Immature natural killer cell (primary cell): Measurements from ENCODE around the gene YAE1. TPM values are rescaled to one million over a fixed set of nuclear protein-coding genes. Genes with fewer than 3 reads are reported as not detected.

ENCODE experiments used
- DNase-seq, 3 donors: peaks; one replicate each; pipeline ENCODE4 v3.0.0; 2022; ENCODE audit warnings: mixed read lengths in 1 of 3
- H3K27ac Mint-ChIP-seq, 6 donors: one replicate each; pipeline ENCODE4 v1.8.0; 2020; ENCODE audit warnings: mixed read lengths in 6 of 6, mild to moderate bottlenecking in 5 of 6, inconsistent platforms in 4 of 6, moderate library complexity in 3 of 6
- H3K27me3 Mint-ChIP-seq, 3 donors: one replicate each; pipeline ENCODE4 v1.8.0; 2020 to 2021; ENCODE audit warnings: low read depth in 3 of 3, mild to moderate bottlenecking in 3 of 3, mixed read lengths in 3 of 3, moderate library complexity in 3 of 3, inconsistent platforms in 1 of 3
- H3K36me3 Mint-ChIP-seq, 3 donors: one replicate each; pipeline ENCODE4 v1.8.0; 2020; ENCODE audit warnings: mixed read lengths in 3 of 3, inconsistent platforms in 2 of 3, mild to moderate bottlenecking in 2 of 3
- H3K4me1 Mint-ChIP-seq, 2 donors: one replicate each; pipeline ENCODE4 v1.8.0; 2020; ENCODE audit warnings: inconsistent platforms in 2 of 2, mild to moderate bottlenecking in 2 of 2, mixed read lengths in 2 of 2, moderate library complexity in 1 of 2
- H3K4me3 Mint-ChIP-seq, 5 donors: one replicate each; pipeline ENCODE4 v1.8.0; 2020; ENCODE audit warnings: mild to moderate bottlenecking in 5 of 5, mixed read lengths in 5 of 5, inconsistent platforms in 3 of 5, moderate library complexity in 3 of 5
- H3K9me3 Mint-ChIP-seq, 6 donors: one replicate each; pipeline ENCODE4 v1.8.0; 2020; ENCODE audit warnings: mild to moderate bottlenecking in 6 of 6, mixed read lengths in 6 of 6, inconsistent platforms in 4 of 6, moderate library complexity in 3 of 6
- polyA plus RNA-seq, 3 donors: library from polyadenylated mRNA; unstranded; fragments of 300-500 nt; fragmentation: Illumina TruSeq; gene quantifications; one replicate each; pipeline ENCODE4 v1.2.3, GENCODE V29; 2021

The YAE1 gene
- polyA plus RNA-seq, 3 donors from 2014 or later, result 6.3 to 9.2 (median 9.1) TPM

- peaks cover 20 to 31% of the 10 kb centered on the region in 2 donors for H3K4me1 Mint-ChIP-seq
- peak overlapping the region; percentile 97 to 100 (median 100) for H3K4me3 Mint-ChIP-seq
- peaks cover 0 to 2% (median 2%) of the 10 kb centered on the region in 3 donors for H3K27me3 Mint-ChIP-seq
- no peak for DNase-seq
- H3K36me3 Mint-ChIP-seq, result peaks cover 0 to 9% (median 6%) of the 10 kb centered on the region in 3 donors
- H3K27ac Mint-ChIP-seq, result peak overlapping the region in 4 of 6 donors; percentile 2 to 66 (median 2)
- H3K9me3 Mint-ChIP-seq, result no peaks in the 10 kb centered on the region
Observed at GRCh38 chr7:39567294-39567693, 1.1 kb downstream of the YAE1 start.

DNA sequence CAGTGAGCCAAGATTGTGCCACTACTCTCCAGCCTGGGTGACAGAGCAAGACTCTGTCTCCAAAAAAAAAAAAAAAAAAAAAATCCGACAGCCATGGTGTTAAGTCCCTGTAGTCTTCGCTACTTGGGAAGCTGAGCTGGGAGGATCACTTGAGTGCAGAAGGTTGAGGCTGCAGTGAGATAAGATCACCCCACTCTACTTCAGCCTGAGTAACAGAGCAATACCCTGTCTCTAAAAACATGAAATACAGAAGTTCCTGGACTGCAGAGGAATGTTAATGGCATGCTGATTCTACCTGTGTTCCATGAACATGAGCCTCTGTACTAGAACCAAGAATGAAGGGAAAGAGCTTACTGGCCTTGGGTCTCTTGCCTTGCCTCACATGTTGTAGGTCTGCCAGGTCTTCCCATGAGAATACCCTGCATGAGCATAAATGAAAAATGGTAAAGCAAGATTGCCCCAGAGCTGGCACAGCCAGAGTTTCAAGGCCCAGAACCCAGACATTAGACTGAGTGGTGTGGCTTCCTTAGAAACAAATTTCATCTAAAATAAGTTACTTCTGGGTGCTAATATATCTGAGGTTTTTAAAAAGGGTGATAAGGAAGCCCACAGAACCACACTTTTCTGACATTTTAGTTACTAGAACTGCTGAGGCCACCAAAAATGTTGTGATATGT is 8.6 kb downstream of the YAE1 start:
- no peak overlapping the region for H3K27ac Mint-ChIP-seq
- DNase-seq, result no peak
- no peaks in the 10 kb centered on the region for H3K4me1 Mint-ChIP-seq
- peaks cover 0 to 1% (median 0%) of the 10 kb centered on the region in 3 donors for H3K27me3 Mint-ChIP-seq
- no peaks in the 10 kb centered on the region for H3K9me3 Mint-ChIP-seq
- H3K4me3 Mint-ChIP-seq, result no peak overlapping the region
- H3K36me3 Mint-ChIP-seq, result peaks cover 4 to 20% (median 7%) of the 10 kb centered on the region in 3 donors

DNA sequence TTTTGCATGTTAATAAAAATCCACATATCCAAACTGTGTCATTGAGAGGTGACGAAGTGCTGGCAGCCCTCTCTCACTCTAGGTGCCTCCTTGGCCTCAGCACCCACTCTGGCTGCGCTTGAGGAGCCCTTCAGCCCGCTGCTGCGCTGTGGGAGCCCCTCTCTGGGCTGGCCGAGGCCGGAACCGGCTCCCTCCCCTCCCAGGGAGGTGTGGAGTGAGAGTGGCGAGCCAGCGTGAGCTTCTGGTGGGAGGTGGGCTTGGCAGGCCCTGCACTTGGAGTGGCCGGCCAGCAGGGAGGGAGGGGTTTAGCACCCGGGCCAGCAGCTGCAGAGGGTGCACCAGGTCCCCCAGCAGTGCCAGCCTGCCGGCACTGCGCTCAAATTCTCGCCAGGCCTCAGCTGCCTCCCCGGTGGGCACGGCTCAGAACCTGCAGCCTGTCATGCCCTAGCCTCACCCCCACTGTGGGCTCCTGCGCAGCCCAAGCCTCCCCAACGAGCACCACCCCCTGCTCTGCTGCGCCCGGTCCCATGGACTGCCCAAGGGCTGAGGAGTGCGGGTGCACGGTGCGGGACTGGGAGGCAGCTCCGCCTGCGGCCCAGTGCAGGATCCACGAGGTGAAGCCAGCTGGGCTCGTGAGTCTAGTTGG is 11.1 kb downstream of the YAE1 start:
- H3K4me3 Mint-ChIP-seq, result no peak overlapping the region
- H3K36me3 Mint-ChIP-seq, result peaks cover under 1 to 10% (median 4%) of the 10 kb centered on the region in 3 donors
- H3K9me3 Mint-ChIP-seq, result no peaks in the 10 kb centered on the region
- H3K4me1 Mint-ChIP-seq, result no peaks in the 10 kb centered on the region
- DNase-seq, result no peak
- peaks cover 0 to 1% (median 0%) of the 10 kb centered on the region in 3 donors for H3K27me3 Mint-ChIP-seq
- H3K27ac Mint-ChIP-seq, result no peak overlapping the region

DNA sequence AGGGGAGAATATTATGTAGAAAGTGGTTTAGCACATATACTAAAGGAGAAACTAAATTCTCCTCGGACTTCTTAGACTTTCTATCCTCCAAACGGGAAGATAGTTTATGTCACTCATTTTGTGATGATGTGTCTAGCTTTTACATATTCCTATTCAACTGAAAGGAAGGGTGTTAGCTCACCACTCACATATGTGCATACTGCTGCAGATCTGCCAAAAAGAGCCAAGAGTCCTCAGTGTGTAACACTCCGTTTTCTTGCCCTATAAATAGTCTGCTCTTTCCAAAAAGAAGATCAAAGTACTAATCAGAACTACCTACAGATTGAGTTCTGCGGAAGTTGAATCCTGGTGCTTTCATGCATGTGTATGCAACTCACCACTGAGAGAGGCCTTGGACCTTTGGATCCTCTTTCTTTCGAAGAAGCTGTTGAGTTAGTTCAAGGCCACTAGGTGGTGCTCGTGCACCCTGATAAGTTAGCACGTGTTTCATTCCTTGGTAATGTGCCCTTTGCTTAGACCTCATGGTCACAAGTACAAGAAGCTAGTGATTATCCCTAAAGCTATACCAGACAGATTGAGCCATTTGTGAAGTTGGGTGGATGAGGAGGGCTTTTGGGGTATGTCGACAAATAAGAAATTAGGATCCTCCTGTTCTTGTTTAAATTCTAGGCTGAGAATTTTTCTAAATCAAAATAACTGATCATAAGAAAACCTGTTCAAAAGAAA is 14.1 kb downstream of the YAE1 start:
- DNase-seq, result peak; percentile 56 to 68 (median 64)
- H3K4me1 Mint-ChIP-seq, result no peaks in the 10 kb centered on the region
- H3K4me3 Mint-ChIP-seq, result no peak overlapping the region
- H3K36me3 Mint-ChIP-seq, result peaks cover 0 to 4% (median 4%) of the 10 kb centered on the region in 3 donors
- no peaks in the 10 kb centered on the region for H3K9me3 Mint-ChIP-seq
- no peak overlapping the region for H3K27ac Mint-ChIP-seq
- peaks cover 0 to 1% (median 0%) of the 10 kb centered on the region in 3 donors for H3K27me3 Mint-ChIP-seq

GRCh38 chr7:39582536-39582935 is 16.3 kb downstream of the YAE1 start:
- Mint-ChIP-seq H3K27ac (no peak overlapping the region), H3K36me3 (peaks cover 0 to 4% (median 0%) of the 10 kb centered on the region in 3 donors), H3K27me3 (peaks cover 0 to 1% (median 0%) of the 10 kb centered on the region in 3 donors), H3K4me1 (no peaks in the 10 kb centered on the region), H3K4me3 (no peak overlapping the region), H3K9me3 (no peaks in the 10 kb centered on the region)
- DNase-seq, result no peak

DNA sequence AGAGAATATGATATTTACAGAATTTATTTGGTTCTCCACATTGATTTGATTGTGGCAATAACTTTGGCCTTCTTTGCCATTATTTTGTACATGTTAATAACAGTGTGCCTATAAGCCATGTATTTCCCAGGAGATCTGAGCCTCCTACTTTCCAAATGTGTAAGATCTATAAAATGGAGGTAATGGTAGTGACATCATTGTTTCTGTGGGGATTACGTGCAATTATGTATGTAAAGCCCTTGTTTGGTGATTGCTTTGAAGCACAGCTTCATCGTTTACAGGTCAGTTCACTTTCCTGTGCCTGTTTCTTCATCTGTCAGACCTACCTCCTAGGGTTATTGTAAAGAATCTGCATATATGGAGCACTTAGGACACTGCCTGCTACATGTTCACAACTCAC is 17.3 kb downstream of the YAE1 start:
- DNase-seq, result no peak
- no peak overlapping the region for H3K27ac Mint-ChIP-seq
- H3K27me3 Mint-ChIP-seq, result peaks cover 0 to 1% (median 0%) of the 10 kb centered on the region in 3 donors
- H3K36me3 Mint-ChIP-seq, result peaks cover 0 to 1% (median 0%) of the 10 kb centered on the region in 3 donors
- H3K4me1 Mint-ChIP-seq, result no peaks in the 10 kb centered on the region
- no peaks in the 10 kb centered on the region for H3K9me3 Mint-ChIP-seq
- H3K4me3 Mint-ChIP-seq, result no peak overlapping the region

DNA sequence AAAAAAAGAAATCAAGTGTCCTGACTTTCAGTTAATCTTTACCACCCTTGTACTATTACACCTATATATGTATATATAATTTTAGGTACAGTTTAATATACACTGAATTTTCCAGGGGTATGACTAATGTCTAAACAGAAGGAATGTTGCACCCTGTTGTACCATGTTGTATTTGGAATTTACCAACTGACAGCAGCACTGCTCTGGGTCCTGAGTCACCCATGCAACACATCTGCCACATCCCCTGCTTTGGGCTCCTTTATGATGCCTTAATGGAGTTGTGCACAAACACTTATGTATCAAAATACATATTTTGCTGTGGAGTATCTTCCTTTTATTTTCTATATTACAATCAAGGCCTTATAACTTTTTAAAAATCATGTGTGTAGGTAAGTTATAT is 21.2 kb downstream of the YAE1 start:
- Mint-ChIP-seq H3K27ac (no peak overlapping the region), H3K9me3 (no peaks in the 10 kb centered on the region), H3K27me3 (peaks cover 0 to 2% (median 1%) of the 10 kb centered on the region in 3 donors), H3K4me3 (no peak overlapping the region), H3K36me3 (no peaks in the 10 kb centered on the region), H3K4me1 (peaks cover 5 to 8% of the 10 kb centered on the region in 2 donors)
- DNase-seq, result no peak

DNA sequence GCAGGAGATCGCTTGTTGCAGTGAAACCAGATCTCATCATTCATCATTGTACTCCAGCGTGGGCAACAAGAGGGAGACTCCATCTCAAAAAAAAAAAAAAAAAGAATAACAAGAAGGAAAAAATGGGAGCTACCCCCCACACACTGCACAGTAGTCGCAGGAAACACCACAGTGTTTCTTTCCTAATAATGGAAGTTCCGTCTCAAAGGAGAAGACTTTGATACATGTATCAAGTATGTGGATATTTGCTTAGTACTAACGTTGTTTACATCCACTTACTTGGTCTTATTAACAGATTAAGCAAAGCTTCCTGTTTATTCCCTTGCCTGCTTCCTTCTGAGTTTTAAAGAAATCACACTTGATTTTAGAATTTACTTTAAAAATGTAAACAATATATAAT is 22.2 kb downstream of the YAE1 start:
- no peaks in the 10 kb centered on the region for H3K36me3 Mint-ChIP-seq
- no peak overlapping the region for H3K27ac Mint-ChIP-seq
- no peak for DNase-seq
- no peak overlapping the region for H3K4me3 Mint-ChIP-seq
- H3K4me1 Mint-ChIP-seq, result peaks cover 5 to 8% of the 10 kb centered on the region in 2 donors
- no peaks in the 10 kb centered on the region for H3K9me3 Mint-ChIP-seq
- H3K27me3 Mint-ChIP-seq, result peaks cover 0 to 2% (median 1%) of the 10 kb centered on the region in 3 donors

DNA sequence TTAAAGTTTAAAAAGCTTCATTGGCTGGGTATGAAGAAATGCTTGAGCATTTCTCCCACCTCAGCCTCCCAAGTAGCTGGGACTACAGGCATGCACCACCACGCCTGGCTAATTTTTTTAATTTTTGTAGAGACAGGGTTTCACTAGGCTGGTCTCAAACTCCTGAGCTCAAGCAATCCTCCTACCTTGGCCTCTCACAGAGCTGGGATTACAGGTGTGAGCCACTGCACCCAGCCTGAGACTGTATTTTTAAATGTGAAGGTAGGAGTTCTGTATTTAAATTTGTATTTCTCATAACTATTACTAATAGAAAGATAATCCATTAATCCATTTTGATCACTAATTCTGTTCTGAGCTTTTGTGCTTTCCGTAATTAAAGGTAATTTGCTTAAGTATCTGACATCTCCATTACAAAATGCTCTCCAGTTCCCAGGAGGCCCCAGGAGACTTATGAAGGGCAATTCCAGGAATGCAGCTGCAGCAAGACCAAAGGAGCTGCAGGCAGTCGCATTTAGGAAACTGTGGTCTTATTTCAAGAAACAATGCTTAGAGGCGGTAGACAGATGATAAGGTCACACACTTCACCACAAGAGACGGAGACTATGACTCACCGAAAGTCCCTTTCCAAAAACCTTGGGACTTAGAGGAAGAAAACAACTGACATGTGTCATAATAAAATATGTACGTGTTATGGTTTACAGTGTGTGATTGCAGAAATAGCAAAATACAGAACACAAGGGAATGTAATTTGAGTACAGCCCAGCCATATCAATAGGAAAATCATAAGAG is 23.3 kb downstream of the YAE1 start:
- Mint-ChIP-seq H3K4me3 (no peak overlapping the region), H3K36me3 (no peaks in the 10 kb centered on the region), H3K27me3 (peaks cover 1 to 2% (median 2%) of the 10 kb centered on the region in 3 donors), H3K4me1 (peaks cover 5 to 8% of the 10 kb centered on the region in 2 donors), H3K9me3 (no peaks in the 10 kb centered on the region), H3K27ac (peak overlapping the region in 1 of 6 donors; percentile 48)
- DNase-seq, result peak; percentile 33 to 49 (median 48)

DNA sequence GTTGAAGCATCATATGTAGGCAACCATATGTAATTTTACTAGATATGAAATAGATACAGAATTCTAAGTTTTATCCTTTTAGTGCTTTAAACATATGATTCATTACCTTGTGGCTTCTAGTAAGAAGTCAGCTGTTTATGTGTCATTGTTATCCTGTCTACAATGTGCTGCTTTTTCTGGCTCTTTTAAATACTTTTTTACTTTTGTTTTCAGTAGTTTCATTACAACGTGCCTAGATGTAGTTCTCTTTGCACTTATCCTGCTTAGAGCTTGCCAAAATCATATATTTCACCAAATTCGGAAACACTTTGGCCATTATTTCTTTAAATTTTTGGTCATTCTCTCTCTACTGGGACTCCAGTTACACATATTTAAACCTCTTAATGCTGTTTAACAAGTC is 26.4 kb downstream of the YAE1 start:
- H3K4me3 Mint-ChIP-seq, result no peak overlapping the region
- no peaks in the 10 kb centered on the region for H3K9me3 Mint-ChIP-seq
- DNase-seq, result no peak
- H3K4me1 Mint-ChIP-seq, result peaks cover 5 to 8% of the 10 kb centered on the region in 2 donors
- no peak overlapping the region for H3K27ac Mint-ChIP-seq
- H3K36me3 Mint-ChIP-seq, result no peaks in the 10 kb centered on the region
- peaks cover 0 to 2% (median 2%) of the 10 kb centered on the region in 3 donors for H3K27me3 Mint-ChIP-seq

DNA sequence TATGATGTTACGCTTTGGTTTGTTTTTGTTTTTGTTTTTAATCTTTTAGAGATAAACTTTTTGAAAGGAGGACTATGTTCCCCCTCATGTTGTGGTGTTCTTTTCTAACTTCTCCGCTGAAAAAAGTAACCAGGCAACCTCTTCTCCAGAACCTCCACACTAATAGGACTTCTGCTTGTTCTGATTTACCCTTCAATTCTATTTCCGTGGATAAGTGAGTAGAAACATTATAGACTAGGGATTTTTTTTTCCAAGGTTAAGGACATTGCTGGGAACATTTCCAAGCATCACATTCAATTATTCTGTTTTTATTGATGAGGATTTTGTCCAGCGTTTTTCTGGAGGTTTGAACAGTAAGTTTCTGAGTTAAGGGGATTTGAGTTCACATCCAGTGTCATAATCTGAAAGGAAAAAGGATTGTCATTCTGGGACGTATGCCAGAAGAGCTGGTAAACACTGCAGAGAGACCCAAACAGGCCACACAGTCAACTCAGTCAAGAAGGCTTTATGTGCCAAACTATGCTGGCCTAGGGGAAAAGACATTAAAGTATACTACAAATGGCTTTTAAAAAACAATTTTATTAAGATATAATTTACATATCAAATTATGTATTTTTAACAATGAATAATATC is 28.9 kb downstream of the YAE1 start:
- no peaks in the 10 kb centered on the region for H3K36me3 Mint-ChIP-seq
- no peak overlapping the region for H3K4me3 Mint-ChIP-seq
- no peaks in the 10 kb centered on the region for H3K9me3 Mint-ChIP-seq
- no peaks in the 10 kb centered on the region for H3K4me1 Mint-ChIP-seq
- peaks cover 0 to 2% (median 2%) of the 10 kb centered on the region in 3 donors for H3K27me3 Mint-ChIP-seq
- H3K27ac Mint-ChIP-seq, result no peak overlapping the region
- no peak for DNase-seq

DNA sequence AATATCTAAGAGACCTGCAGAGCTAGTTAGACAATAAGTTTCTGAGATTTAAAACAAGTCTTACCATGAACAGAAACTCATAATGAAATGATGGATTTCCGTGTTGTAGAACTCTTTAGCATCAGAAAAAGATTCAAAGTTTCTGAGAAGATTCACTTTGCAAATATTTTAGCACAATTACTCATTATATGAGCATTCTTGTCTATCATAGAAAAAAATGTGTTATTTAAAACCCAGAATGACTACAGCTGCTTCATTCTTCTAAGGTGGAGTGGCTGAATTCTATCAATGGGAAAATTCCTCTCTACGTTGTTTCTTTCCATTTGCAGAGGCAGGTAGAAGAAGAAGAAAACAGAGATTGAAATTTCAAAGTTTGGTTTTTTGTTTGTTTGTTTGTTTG is 36.1 kb downstream of the YAE1 start:
- H3K27me3 Mint-ChIP-seq, result peaks cover 2 to 16% (median 3%) of the 10 kb centered on the region in 3 donors
- DNase-seq, result no peak
- no peak overlapping the region for H3K4me3 Mint-ChIP-seq
- H3K36me3 Mint-ChIP-seq, result no peaks in the 10 kb centered on the region
- H3K27ac Mint-ChIP-seq, result no peak overlapping the region
- no peaks in the 10 kb centered on the region for H3K9me3 Mint-ChIP-seq
- H3K4me1 Mint-ChIP-seq, result no peaks in the 10 kb centered on the region

- H3K4me1 Mint-ChIP-seq, result peaks cover 0 to 2% of the 10 kb centered on the region in 2 donors
- H3K27ac Mint-ChIP-seq, result no peak overlapping the region
- H3K4me3 Mint-ChIP-seq, result no peak overlapping the region
- no peaks in the 10 kb centered on the region for H3K9me3 Mint-ChIP-seq
- H3K27me3 Mint-ChIP-seq, result peaks cover 2 to 20% (median 5%) of the 10 kb centered on the region in 3 donors
- H3K36me3 Mint-ChIP-seq, result no peaks in the 10 kb centered on the region
- DNase-seq, result no peak
Observed at GRCh38 chr7:39603924-39604323, 37.7 kb downstream of the YAE1 start.
